SK-N-SH treated with all-trans-retinoic acid at 6 μM for 48 hours (cell line): ENCODE measurements around the gene ZNF625.

ENCODE experiments used
- ARNTL ChIP-seq: fragments of 450-650 bp; formaldehyde crosslinking; IDR thresholded peaks from 2 replicates; pipeline ENCODE4 v1.5.0; 2020; ENCODE audit warnings: low read depth, mild to moderate bottlenecking, moderate library complexity, borderline replicate concordance
- BACH2 ChIP-seq: fragments of 250-450 bp; sonication (Bioruptor Pico); IDR thresholded peaks from 2 replicates; pipeline ENCODE4 v1.9.0; 2021; ENCODE audit warnings: mild to moderate bottlenecking, borderline replicate concordance
- CSRNP3 ChIP-seq: fragments of 250-450 bp; sonication (Bioruptor Pico); IDR thresholded peaks from 2 replicates; pipeline ENCODE4 v1.5.1; 2021; ENCODE audit warnings: mild to moderate bottlenecking, moderate library complexity
- OSR1 ChIP-seq: fragments of 250-450 bp; sonication (Bioruptor Pico); IDR thresholded peaks from 2 replicates; pipeline ENCODE4 v1.8.0; 2022; ENCODE audit warnings: moderate library complexity, mild to moderate bottlenecking, inconsistent platforms
- PPARA ChIP-seq: fragments of 250-450 bp; sonication (Bioruptor Pico); IDR thresholded peaks from 2 replicates; pipeline ENCODE4 v1.5.0; 2020; ENCODE audit warnings: mild to moderate bottlenecking, borderline replicate concordance
- RARB ChIP-seq: fragments of 250-450 bp; sonication (Bioruptor Pico); IDR thresholded peaks from 2 replicates; pipeline ENCODE4 v1.8.0; 2021; ENCODE audit warnings: mild to moderate bottlenecking, moderate library complexity
- TCF4 ChIP-seq: fragments of 250-450 bp; sonication (Bioruptor Pico); IDR thresholded peaks from 2 replicates; pipeline ENCODE4 v1.8.0; 2021; ENCODE audit warnings: mild to moderate bottlenecking, moderate library complexity, borderline replicate concordance
- ZC3H10 ChIP-seq: fragments of 250-450 bp; sonication (Bioruptor Pico); IDR thresholded peaks from 2 replicates; pipeline ENCODE4 v1.5.1; 2021; ENCODE audit warnings: mild to moderate bottlenecking, moderate library complexity
- ZFP3 ChIP-seq: fragments of 250-450 bp; sonication (Bioruptor Pico); IDR thresholded peaks from 2 replicates; pipeline ENCODE4 v1.5.0; 2020; ENCODE audit warnings: mild to moderate bottlenecking, moderate library complexity
- ZNF70 ChIP-seq: fragments of 450-650 bp; formaldehyde crosslinking; IDR thresholded peaks from 2 replicates; pipeline ENCODE4 v1.5.0; 2020; ENCODE audit warnings: mild to moderate bottlenecking, moderate library complexity
- TF ChIP-seq, protein P1 (sequence below): fragments of 250-450 bp; sonication (Bioruptor Pico); IDR thresholded peaks from 2 replicates; pipeline ENCODE4 v1.8.0; 2020; ENCODE audit warnings: mild to moderate bottlenecking, moderate library complexity, borderline replicate concordance
- TF ChIP-seq, protein P2 (sequence below): fragments of 250-450 bp; sonication (Bioruptor Pico); IDR thresholded peaks from 2 replicates; pipeline ENCODE4 v1.8.0; 2021; ENCODE audit warnings: low read depth, mild to moderate bottlenecking, moderate library complexity, borderline replicate concordance

DNA sequence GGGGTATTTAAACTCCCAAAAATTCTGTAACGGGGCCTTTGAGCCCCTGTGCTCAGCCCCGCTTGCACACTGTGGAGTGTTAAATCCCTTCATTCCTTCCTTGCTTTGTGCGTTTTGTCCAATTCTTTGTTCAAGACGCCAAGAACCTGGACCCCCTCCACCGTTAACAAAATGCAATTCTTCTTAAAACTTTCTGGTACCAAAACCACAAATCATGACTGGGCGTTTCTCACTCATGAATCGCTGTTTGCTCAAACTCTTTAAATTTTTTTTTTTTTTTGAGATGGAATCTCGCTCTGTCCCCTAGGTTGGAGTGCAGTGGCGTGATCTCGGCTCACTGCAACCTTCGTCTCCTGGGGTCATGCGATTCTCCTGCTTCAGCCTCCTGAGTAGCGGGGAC is 17.3 kb downstream of the ZNF625 start:
- TF ChIP-seq RARB (no peak), ZNF70 (CRISPR knock-in tag) (no peak), ARNTL (CRISPR knock-in tag) (no peak), PPARA (CRISPR knock-in tag) (no peak), CSRNP3 (no peak), TCF4 (CRISPR knock-in tag) (no peak), ZC3H10 (CRISPR knock-in tag) (no peak), ZFP3 (CRISPR knock-in tag) (no peak), BACH2 (CRISPR knock-in tag) (no peak), OSR1 (CRISPR knock-in tag) (no peak)
- TF ChIP-seq, protein P1, sequence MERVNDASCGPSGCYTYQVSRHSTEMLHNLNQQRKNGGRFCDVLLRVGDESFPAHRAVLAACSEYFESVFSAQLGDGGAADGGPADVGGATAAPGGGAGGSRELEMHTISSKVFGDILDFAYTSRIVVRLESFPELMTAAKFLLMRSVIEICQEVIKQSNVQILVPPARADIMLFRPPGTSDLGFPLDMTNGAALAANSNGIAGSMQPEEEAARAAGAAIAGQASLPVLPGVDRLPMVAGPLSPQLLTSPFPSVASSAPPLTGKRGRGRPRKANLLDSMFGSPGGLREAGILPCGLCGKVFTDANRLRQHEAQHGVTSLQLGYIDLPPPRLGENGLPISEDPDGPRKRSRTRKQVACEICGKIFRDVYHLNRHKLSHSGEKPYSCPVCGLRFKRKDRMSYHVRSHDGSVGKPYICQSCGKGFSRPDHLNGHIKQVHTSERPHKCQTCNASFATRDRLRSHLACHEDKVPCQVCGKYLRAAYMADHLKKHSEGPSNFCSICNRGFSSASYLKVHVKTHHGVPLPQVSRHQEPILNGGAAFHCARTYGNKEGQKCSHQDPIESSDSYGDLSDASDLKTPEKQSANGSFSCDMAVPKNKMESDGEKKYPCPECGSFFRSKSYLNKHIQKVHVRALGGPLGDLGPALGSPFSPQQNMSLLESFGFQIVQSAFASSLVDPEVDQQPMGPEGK (CRISPR knock-in tag), result no peak
- TF ChIP-seq, protein P2, sequence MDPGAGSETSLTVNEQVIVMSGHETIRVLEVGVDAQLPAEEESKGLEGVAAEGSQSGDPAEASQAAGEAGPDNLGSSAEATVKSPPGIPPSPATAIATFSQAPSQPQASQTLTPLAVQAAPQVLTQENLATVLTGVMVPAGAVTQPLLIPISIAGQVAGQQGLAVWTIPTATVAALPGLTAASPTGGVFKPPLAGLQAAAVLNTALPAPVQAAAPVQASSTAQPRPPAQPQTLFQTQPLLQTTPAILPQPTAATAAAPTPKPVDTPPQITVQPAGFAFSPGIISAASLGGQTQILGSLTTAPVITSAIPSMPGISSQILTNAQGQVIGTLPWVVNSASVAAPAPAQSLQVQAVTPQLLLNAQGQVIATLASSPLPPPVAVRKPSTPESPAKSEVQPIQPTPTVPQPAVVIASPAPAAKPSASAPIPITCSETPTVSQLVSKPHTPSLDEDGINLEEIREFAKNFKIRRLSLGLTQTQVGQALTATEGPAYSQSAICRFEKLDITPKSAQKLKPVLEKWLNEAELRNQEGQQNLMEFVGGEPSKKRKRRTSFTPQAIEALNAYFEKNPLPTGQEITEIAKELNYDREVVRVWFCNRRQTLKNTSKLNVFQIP (CRISPR knock-in tag), result no peak
